HL-60/S4 treated with retinoic acid at 250 ng/mL for 4 days and 3 days (cell line): ENCODE data around the gene B3GALT6.
"Not testable (repeated sequence)": the region's sequence is repeated elsewhere in the genome, so short reads cannot be mapped to it uniquely, and the experiment has no call there.

Experiments used
- in situ Hi-C: fragments of 300-500 bp; cut with MboI; formaldehyde crosslinking; loops from 2 replicates; pipeline ENCODE4 v1.7.0; 2022; ENCODE audit warnings: low sequenced_read_pairs

Gene B3GALT6

DNA sequence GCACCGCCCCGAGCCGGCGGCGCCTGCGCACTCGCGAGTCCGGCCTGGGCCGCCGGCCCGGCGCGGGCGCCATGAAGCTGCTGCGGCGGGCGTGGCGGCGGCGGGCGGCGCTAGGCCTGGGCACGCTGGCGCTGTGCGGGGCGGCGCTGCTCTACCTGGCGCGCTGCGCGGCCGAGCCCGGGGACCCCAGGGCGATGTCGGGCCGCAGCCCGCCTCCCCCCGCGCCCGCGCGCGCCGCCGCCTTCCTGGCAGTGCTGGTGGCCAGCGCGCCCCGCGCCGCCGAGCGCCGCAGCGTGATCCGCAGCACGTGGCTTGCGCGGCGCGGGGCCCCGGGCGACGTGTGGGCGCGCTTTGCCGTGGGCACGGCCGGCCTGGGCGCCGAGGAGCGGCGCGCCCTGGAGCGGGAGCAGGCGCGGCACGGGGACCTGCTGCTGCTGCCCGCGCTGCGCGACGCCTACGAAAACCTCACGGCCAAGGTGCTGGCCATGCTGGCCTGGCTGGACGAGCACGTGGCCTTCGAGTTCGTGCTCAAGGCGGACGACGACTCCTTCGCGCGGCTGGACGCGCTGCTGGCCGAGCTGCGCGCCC is at the start of gene B3GALT6:
Gene B3GALT6 (plus strand): TSS at position 30 of the 588 bp plus-strand sequence. CDS start 42 bp downstream, at position 72.
- in situ Hi-C loops: loop anchor here (25.0 kb wide), 1 partner anchor 95 kb away; no protein-coding TSS in a partner anchor

GRCh38 chr1:1182491-1183220 is 49.4 kb upstream of the B3GALT6 start:
- in situ Hi-C loops: no loop called here

- in situ Hi-C loops: no loop called here
Measured at GRCh38 chr1:1183221-1183747, 48.8 kb upstream of the B3GALT6 start.

DNA sequence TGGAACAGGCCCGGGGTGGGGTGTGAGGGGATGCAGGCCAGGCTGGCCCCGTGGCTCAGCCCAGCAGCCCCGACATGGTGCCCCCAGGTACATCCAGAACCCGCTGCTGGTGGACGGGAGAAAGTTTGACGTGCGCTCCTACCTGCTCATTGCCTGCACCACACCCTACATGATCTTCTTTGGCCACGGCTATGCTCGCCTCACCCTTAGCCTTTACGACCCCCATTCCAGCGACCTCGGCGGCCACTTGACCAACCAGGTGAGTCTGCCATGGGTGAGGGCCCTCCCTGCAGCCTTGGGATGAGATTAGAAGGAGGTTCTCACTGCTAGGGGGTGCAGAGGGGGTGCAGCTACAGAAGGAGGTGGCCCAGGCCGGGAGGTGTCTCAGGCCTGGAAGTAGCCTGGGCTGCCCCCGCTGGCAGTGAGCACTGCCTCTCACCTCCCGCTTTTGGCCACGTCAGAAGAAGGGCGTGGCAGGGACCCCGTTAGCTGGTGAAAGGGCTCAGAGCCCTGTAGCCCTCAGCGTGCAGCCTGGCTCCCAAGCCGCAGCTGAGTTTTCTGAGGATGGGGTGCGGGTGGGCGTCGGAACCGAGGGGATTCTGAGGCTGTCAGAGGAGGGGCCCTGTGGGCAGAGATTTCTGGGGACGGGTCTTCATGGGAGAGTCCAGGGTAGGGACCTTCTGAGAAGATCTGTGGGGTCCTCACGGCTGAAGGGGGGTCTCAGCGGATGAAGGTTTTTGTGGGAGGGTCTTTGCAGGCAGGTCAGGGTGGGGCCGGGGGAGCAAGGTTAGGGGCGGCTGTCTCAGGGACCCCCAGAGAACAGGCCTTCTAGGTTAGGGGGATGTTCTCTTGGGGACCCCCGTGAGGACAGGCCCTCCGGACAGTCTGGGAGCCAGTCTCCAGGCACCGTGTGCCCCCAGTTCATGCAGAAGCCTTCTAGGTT is 47.9 kb upstream of the B3GALT6 start:
- in situ Hi-C loops: no loop called here

DNA sequence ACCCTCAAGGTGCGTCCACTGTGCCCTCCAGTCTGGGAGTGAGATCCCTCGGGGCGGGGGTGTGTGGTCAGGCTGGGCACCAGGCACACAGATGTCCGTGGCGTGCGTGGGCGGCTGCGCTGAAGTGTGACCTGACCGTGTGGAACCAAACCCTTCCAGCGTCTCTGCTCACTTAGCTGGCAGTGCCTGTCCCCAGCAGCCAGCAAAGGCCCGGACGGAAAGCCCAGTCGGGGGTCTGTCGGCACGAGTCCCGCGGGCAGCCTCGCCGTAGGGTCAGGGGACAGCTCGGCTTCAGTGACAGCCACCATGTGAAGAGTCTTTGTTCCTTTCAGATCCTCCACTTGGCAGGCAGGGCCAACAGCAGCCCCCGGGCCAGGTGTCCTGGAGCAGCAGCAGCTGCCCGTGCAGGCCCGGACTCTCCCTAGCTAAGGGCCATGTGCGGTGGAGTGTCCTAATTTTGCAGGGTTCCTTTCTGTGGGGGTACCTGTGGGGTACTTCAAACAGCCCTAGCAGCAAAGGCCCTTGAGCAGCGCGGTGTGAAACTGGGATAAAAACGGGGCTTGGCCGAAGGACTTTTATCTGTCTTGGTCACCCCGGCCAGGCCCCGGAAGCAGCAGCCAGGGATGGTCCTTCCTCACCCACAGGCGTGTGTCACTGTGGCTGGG is 46.8 kb upstream of the B3GALT6 start:
- in situ Hi-C loops: no loop called here

DNA sequence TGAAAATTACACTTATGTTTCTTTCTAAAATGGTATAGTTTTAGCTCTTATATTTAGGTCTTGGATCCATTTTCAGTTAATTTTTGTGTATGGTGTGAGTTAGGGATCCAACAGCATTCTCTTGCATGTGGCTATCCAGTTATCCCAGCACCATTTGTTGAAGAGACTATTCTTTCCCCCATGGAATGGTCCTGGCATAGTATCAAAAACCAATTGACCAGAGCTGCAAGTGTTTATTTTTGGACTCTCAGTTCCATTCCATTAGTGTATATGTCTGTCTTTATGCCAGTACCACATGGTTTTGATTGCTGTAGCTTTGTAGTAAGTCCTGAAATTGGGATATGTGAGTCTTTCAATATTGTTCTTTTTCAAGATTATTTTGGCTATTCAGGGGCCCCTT is 44.1 kb upstream of the B3GALT6 start:
- in situ Hi-C loops: no loop called here

GRCh38 chr1:1189111-1189510 is 42.9 kb upstream of the B3GALT6 start:
- in situ Hi-C loops: no loop called here

- in situ Hi-C loops: no loop called here
Measured at GRCh38 chr1:1191734-1192133, 40.3 kb upstream of the B3GALT6 start.

DNA sequence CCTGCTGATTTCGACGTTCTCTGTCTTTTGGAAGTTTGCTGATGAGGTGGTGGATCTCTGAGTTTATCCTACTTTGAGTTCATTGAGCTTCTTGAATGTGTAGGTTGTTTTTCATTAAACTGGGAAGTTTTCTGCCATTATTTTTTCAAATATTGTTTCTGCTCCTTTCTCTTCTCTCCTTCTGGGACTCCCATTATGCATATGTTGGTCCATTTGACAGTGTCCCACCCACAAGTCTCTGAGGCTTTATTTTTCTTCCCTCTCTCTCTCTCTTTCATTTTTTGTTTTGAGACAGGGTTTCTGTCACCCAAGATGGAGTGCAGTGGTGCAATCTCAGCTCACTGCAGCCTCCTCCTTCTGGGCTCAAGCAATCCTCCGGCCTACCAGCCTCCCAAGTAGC is 37.3 kb upstream of the B3GALT6 start:
- in situ Hi-C loops: no loop called here

DNA sequence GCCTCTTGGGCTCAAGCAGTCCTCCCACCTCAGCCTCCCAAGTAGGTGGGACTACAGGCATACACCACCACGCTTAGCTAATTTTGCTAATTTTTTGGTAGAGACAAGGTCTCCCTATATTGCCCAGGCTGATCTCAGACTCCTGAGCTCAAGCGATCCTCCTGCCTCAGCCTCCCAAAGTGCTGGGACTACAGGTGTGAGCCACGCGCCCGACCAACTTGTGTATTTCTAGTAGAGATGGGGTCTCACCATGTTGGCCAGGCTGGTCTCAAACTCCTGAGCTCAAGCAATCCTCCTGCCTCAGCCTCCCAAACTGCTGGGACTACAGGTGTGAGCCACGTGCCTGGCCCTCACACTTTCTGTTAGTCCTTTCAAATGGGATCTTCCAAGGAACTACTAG is 36.3 kb upstream of the B3GALT6 start:
- in situ Hi-C loops: not testable (repeated sequence)

GRCh38 chr1:1196431-1197187 is 35.4 kb upstream of the B3GALT6 start:
- in situ Hi-C loops: no loop called here

DNA sequence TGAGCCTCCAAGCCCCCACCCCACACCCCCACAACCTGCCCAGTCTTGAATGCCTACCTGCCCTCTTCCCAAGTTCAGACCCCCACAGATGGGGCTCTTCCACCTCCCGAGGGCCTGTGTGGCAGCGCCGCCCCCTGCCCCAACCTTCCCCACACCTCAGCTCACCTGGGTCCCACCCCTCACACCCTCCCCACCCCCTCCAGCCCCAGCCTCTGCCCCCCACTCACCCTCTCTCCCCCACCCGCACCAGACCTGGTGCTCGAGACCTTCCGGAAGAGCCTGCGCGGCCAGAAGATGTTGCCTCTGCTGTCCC is 34.9 kb upstream of the B3GALT6 start:
- in situ Hi-C loops: no loop called here

- in situ Hi-C loops: no loop called here
Measured at GRCh38 chr1:1197551-1198422, 34.2 kb upstream of the B3GALT6 start.

- in situ Hi-C loops: no loop called here
Measured at GRCh38 chr1:1198423-1199140, 33.5 kb upstream of the B3GALT6 start.

GRCh38 chr1:1199141-1199960 is 32.7 kb upstream of the B3GALT6 start:
- in situ Hi-C loops: no loop called here

GRCh38 chr1:1199961-1200875 is 31.8 kb upstream of the B3GALT6 start:
- in situ Hi-C loops: no loop called here
